K562 (cell line): ENCODE measurements around the gene MED15. TPM values are rescaled to one million over a fixed set of nuclear protein-coding genes. Genes with fewer than 3 reads are reported as not detected.

Experiments
- ELK3 ChIP-seq: fragments of 450-650 bp; formaldehyde crosslinking; IDR thresholded peaks from 2 replicates; pipeline ENCODE4 v1.4.0; 2020; ENCODE audit warnings: mild to moderate bottlenecking
- FOSL1 ChIP-seq: fragments of 200-800 bp; sonication (Bioruptor generic); conservative IDR thresholded peaks from 2 replicates; pipeline ENCODE4 v1.6.1; 2016; ENCODE audit warnings: missing genetic modification characterization, missing compliant biosample characterization
- HMGXB4 ChIP-seq: sonication (generic); formaldehyde crosslinking; IDR thresholded peaks from 2 replicates; pipeline ENCODE4 v1.8.1; 2023; ENCODE audit warnings: mild to moderate bottlenecking, missing genetic modification reagents
- IRF2 ChIP-seq: sonication (generic); formaldehyde crosslinking; IDR thresholded peaks from 2 replicates; pipeline ENCODE4 v1.8.1; 2022; ENCODE audit warnings: mild to moderate bottlenecking, missing genetic modification reagents
- NCOA6 ChIP-seq: fragments of 450-650 bp; IDR thresholded peaks from 2 replicates; pipeline ENCODE4 v1.6.1; 2017; ENCODE audit warnings: mild to moderate bottlenecking
- TEAD4 ChIP-seq, 2 experiments: sonication (generic) in 1 of 2; formaldehyde crosslinking in 1 of 2; IDR thresholded peaks; 2 replicates each; pipeline versions ENCODE4 v1.6.1 to v1.8.0; 2012 to 2022; ENCODE audit warnings: borderline replicate concordance in 1 of 2, inconsistent platforms in 1 of 2, low read length in 1 of 2, mild to moderate bottlenecking in 1 of 2, missing genetic modification reagents in 1 of 2
- USF1 ChIP-seq: sonication (generic); formaldehyde crosslinking; IDR thresholded peaks from 2 replicates; pipeline ENCODE4 v1.9.0; 2022; ENCODE audit warnings: mild to moderate bottlenecking, missing genetic modification reagents
- polyA plus RNA-seq, 8 experiments: library from polyadenylated mRNA; depleted of rRNA in 4 of 8; stranded (reverse) in 5 of 8; unstranded in 3 of 8; fragments of >200 nt; fragmentation: Nextera tagmentation in 2 of 8; fragmentation: Illumina TruSeq in 1 of 8; extraction: Ambion mirVana in 2 of 8; extraction: Trizol in 1 of 8; gene quantifications; 2 replicates each; pipeline versions ENCODE4 v1.2.1 to v1.2.3, GENCODE V29; 2011 to 2014; ENCODE audit warnings: inconsistent platforms in 1 of 8, missing spikeins in 1 of 8
- total RNA-seq, 7 experiments: library from RNA; depleted of rRNA in 6 of 7; stranded (reverse); fragments of >200 nt in 6 of 7; fragmentation: Illumina TruSeq in 2 of 7; extraction: Trizol in 2 of 7; gene quantifications; 2 replicates each; pipeline versions ENCODE4 v1.2.1 to v1.2.3, GENCODE V29; 2011 to 2021; ENCODE audit warnings: low replicate concordance in 1 of 7

The MED15 gene
- total and polyA plus RNA-seq, 9 of the 15 experiments (the other 6 are each of a cell fraction or from before 2014, with no cell fraction given): 4.0 to 271 (median 60.1) TPM

- TF ChIP-seq IRF2 (0 out of 2 replicates have a peak, but pooled peaks have one; percentile 54), HMGXB4 (CRISPR knock-in tag) (peak; percentile 53; the same call in 1 of the 2 replicates), ELK3 (CRISPR knock-in tag) (no peak), FOSL1 (no peak), NCOA6 (no peak), USF1 (CRISPR knock-in tag) (peak; percentile 25; the same call in 1 of the 2 replicates), TEAD4 (IDR thresholded peaks at IDR 0.05; ENCODE audit: low read length) (no peak), TEAD4 (CRISPR knock-in tag; IDR thresholded peaks at IDR 0.05; ENCODE audit: borderline replicate concordance) (peak; percentile 80; the same call in 1 of the 2 replicates)
- TF ChIP-seq, all 486 proteins: peak for 16
Measured at GRCh38 chr22:20602609-20603164, 95.3 kb downstream of the MED15 start (continued).
